Keratinocyte (primary cell): ENCODE data around the gene RBM39.

Source experiments
- EZH2 ChIP-seq: IDR thresholded peaks from one replicate; pipeline ENCODE4 v1.6.1; 2012; ENCODE audit warnings: inconsistent platforms, mild to moderate bottlenecking, low read length, moderate library complexity
- TF ChIP-seq, protein P1 (sequence below), 3 experiments: IDR thresholded peaks in 1 of 3; conservative IDR thresholded peaks in 1 of 3; optimal IDR thresholded peaks in 1 of 3; 2 replicates in 2 of 3; 3 replicates in 1 of 3; pipeline versions ENCODE3 to v1.5.1; 2011; ENCODE audit warnings: low read length in 3 of 3, mild to moderate bottlenecking in 3 of 3, moderate library complexity in 2 of 3, control low read depth in 1 of 3, inconsistent platforms in 1 of 3; ENCODE audit not compliant: insufficient read depth in 2 of 3; ENCODE audit errors: extremely low read depth in 1 of 3

DNA sequence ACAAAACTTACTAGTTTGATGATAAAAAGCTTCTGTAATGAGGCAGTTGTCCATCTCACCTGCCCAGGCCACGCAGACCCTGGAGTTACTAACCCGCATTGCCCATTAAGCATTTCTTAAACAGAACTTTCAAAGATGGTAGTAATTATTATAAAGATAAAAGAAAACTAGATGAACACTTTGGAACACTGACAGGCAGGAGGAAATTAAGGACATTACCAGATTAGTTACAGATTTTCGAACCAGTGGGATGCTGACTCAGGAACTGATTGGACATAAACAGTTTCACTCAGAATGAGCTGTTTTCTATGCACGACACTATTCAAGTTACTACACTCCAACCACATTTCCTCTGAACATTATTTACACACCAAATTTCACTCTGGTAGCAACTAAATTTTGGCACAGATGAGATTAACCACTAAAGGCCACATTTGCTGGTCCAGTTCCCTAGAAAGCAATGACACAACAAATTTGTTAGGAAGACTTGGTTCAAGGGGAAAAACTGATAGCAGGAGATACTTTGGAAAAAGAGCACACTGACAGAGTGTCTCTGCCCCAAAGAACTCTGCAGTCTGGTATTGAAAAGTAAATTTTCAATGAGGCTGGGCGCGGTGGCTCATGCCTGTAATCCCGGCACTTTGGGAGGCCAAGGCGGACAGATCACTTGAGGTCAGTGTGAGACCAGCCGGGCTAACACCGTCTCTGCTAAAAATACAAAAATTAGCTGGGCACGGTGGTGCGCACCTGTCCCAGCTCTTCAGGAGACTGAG lies 39.8 kb downstream of the RBM39 start:
- TF ChIP-seq, protein P1, sequence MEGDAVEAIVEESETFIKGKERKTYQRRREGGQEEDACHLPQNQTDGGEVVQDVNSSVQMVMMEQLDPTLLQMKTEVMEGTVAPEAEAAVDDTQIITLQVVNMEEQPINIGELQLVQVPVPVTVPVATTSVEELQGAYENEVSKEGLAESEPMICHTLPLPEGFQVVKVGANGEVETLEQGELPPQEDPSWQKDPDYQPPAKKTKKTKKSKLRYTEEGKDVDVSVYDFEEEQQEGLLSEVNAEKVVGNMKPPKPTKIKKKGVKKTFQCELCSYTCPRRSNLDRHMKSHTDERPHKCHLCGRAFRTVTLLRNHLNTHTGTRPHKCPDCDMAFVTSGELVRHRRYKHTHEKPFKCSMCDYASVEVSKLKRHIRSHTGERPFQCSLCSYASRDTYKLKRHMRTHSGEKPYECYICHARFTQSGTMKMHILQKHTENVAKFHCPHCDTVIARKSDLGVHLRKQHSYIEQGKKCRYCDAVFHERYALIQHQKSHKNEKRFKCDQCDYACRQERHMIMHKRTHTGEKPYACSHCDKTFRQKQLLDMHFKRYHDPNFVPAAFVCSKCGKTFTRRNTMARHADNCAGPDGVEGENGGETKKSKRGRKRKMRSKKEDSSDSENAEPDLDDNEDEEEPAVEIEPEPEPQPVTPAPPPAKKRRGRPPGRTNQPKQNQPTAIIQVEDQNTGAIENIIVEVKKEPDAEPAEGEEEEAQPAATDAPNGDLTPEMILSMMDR (optimal IDR thresholded peaks at IDR 0.05 in 1 of 3, IDR thresholded peaks at IDR 0.05 in 1 of 3, conservative IDR thresholded peaks at IDR 0.05 in 1 of 3; ENCODE audit: extremely low read depth in 1 of 3, insufficient read depth in 2 of 3, low read length in 3 of 3): no peak
- no peak for TF ChIP-seq EZH2
